Keratinocyte (primary cell): ENCODE results near the gene NOS3. TPM values are rescaled to one million over a fixed set of nuclear protein-coding genes. Genes with fewer than 3 reads are reported as not detected.

Source experiments
- DNase-seq: peaks from one replicate; pipeline ENCODE4 v3.0.0-alpha.2; 2011; ENCODE audit warnings: low read depth, missing footprints, low spot score
- FAIRE-seq: peaks from 2 replicates; lab custom pipeline; 2011; peaks lifted over from hg19 to GRCh38; lab: Jason Lieb, UNC
- H2AFZ ChIP-seq: 2 replicates; pipeline ENCODE4 v1.6.0; 2012; ENCODE audit warnings: low read length, control low read depth, inconsistent platforms; ENCODE audit not compliant: control insufficient read depth
- H3K27ac ChIP-seq: 2 replicates; pipeline ENCODE4 v1.5.1; 2011; ENCODE audit warnings: low read length; ENCODE audit not compliant: control insufficient read depth, insufficient read depth
- H3K27me3 ChIP-seq: 3 replicates; pipeline ENCODE4 v1.6.0; 2011; ENCODE audit warnings: low read length; ENCODE audit not compliant: control insufficient read depth, insufficient read depth; ENCODE audit errors: extremely low read depth
- H3K36me3 ChIP-seq, 2 experiments: 2 replicates in 1 of 2; 3 replicates in 1 of 2; pipeline ENCODE4 v1.5.1; 2011; ENCODE audit warnings: low read length in 2 of 2, mild to moderate bottlenecking in 1 of 2; ENCODE audit not compliant: control insufficient read depth in 2 of 2, insufficient read depth in 2 of 2; ENCODE audit errors: extremely low read depth in 1 of 2
- H3K4me1 ChIP-seq: 3 replicates; pipeline ENCODE4 v1.5.1; 2011; ENCODE audit warnings: low read length; ENCODE audit not compliant: control insufficient read depth, insufficient read depth; ENCODE audit errors: extremely low read depth
- H3K4me2 ChIP-seq: 3 replicates; pipeline ENCODE4 v1.6.0; 2011; ENCODE audit warnings: low read depth, low read length; ENCODE audit not compliant: control insufficient read depth, insufficient read depth; ENCODE audit errors: extremely low read depth
- H3K4me3 ChIP-seq, 3 experiments: fragments of 200-600 bp in 1 of 3; sonication (generic) in 1 of 3; 2 replicates in 2 of 3; 3 replicates in 1 of 3; pipeline ENCODE4 v1.5.1; 2011 to 2016; ENCODE audit warnings: low read length in 3 of 3, mild to moderate bottlenecking in 3 of 3, control low read depth in 2 of 3, inconsistent platforms in 1 of 3, low read depth in 1 of 3, mixed read lengths in 1 of 3, mixed run types in 1 of 3, moderate library complexity in 1 of 3; ENCODE audit not compliant: control insufficient read depth in 2 of 3, insufficient read depth in 2 of 3; ENCODE audit errors: extremely low read depth in 1 of 3
- H3K79me2 ChIP-seq: 2 replicates; pipeline ENCODE4 v1.6.0; 2012; ENCODE audit warnings: low read length; ENCODE audit not compliant: control insufficient read depth, insufficient read depth
- H3K9ac ChIP-seq: 3 replicates; pipeline ENCODE4 v1.6.0; 2011; ENCODE audit warnings: low read length; ENCODE audit not compliant: control insufficient read depth, insufficient read depth; ENCODE audit errors: extremely low read depth
- H3K9me1 ChIP-seq: 3 replicates; pipeline ENCODE4 v1.6.0; 2011; ENCODE audit warnings: low read length; ENCODE audit not compliant: control insufficient read depth, insufficient read depth; ENCODE audit errors: extremely low read depth
- H3K9me3 ChIP-seq: 2 replicates; pipeline ENCODE4 v1.5.1; 2012; ENCODE audit warnings: low read depth, low read length; ENCODE audit not compliant: control insufficient read depth
- H4K20me1 ChIP-seq: 3 replicates; pipeline ENCODE4 v1.6.0; 2011; ENCODE audit warnings: low read length; ENCODE audit not compliant: control insufficient read depth, insufficient read depth; ENCODE audit errors: extremely low read depth
- CTCF ChIP-seq, 3 experiments: IDR thresholded peaks in 1 of 3; conservative IDR thresholded peaks in 1 of 3; optimal IDR thresholded peaks in 1 of 3; 2 replicates in 2 of 3; 3 replicates in 1 of 3; pipeline versions ENCODE3 to v1.5.1; 2011; ENCODE audit warnings: low read length in 3 of 3, mild to moderate bottlenecking in 3 of 3, moderate library complexity in 2 of 3, control low read depth in 1 of 3, inconsistent platforms in 1 of 3; ENCODE audit not compliant: insufficient read depth in 2 of 3; ENCODE audit errors: extremely low read depth in 1 of 3
- EZH2 ChIP-seq: IDR thresholded peaks from one replicate; pipeline ENCODE4 v1.6.1; 2012; ENCODE audit warnings: inconsistent platforms, mild to moderate bottlenecking, low read length, moderate library complexity
- dilution Hi-C: fragments of 300-500 bp; cut with MboI; formaldehyde crosslinking; loops from one replicate; pipeline ENCODE4 v1.7.0; 2020; ENCODE audit warnings: low sequenced_read_pairs; ENCODE audit not compliant: extremely low pct_ligation_motif_present
- polyA plus RNA-seq, 5 experiments: library from polyadenylated mRNA; depleted of rRNA in 3 of 5; stranded (reverse) in 3 of 5; stranded (forward) in 1 of 5; unstranded in 1 of 5; fragments of >200 nt; gene quantifications; 1 replicate in 1 of 5; 2 replicates in 3 of 5; 3 replicates in 1 of 5; pipeline versions ENCODE4 v1.2.1 to v1.2.3, GENCODE V29; 2011 to 2012; ENCODE audit warnings: missing spikeins in 2 of 5, low read depth in 1 of 5, low replicate concordance in 1 of 5

Gene NOS3
- polyA plus RNA-seq, 1 donor (not counting 4 experiments of a cell fraction or from before 2014, with no cell fraction given): 0.77 TPM

GRCh38 chr7:151020231-151020630 is 29.4 kb downstream of the NOS3 start:
- no peaks in the 10 kb centered on the region for H3K9me3 ChIP-seq
- no peak overlapping the region for H3K27ac ChIP-seq
- H3K9ac ChIP-seq: no peak overlapping the region
- H3K4me1 ChIP-seq: no peaks in the 10 kb centered on the region
- no peak overlapping the region for H3K4me3 ChIP-seq
- no peaks in the 10 kb centered on the region for H3K36me3 ChIP-seq
- no peak for TF ChIP-seq EZH2
- TF ChIP-seq CTCF (optimal IDR thresholded peaks at IDR 0.05 in 1 of 3, IDR thresholded peaks at IDR 0.05 in 1 of 3, conservative IDR thresholded peaks at IDR 0.05 in 1 of 3; ENCODE audit: extremely low read depth in 1 of 3, insufficient read depth in 2 of 3, low read length in 3 of 3): no peak
- H3K27me3 ChIP-seq: peaks cover 37% of the 10 kb centered on the region
- H3K4me2 ChIP-seq: no peak overlapping the region
- no peaks in the 10 kb centered on the region for H3K9me1 ChIP-seq
- no peaks in the 10 kb centered on the region for H4K20me1 ChIP-seq
- FAIRE-seq: no peak
- dilution Hi-C loops: no loop called here
- H3K79me2 ChIP-seq: no peaks in the 10 kb centered on the region
- DNase-seq: no peak
- no peak overlapping the region for H2AFZ ChIP-seq

GRCh38 chr7:151023232-151023631 is 32.4 kb downstream of the NOS3 start:
- Histone ChIP-seq H3K9ac (no peak overlapping the region), H3K4me3 (no peak overlapping the region), H3K79me2 (no peaks in the 10 kb centered on the region), H2AFZ (no peak overlapping the region), H3K9me1 (no peaks in the 10 kb centered on the region), H3K9me3 (no peaks in the 10 kb centered on the region), H3K4me2 (no peak overlapping the region), H3K27me3 (peaks cover 27% of the 10 kb centered on the region), H3K4me1 (peaks cover 21% of the 10 kb centered on the region), H3K27ac (no peak overlapping the region), H3K36me3 (no peaks in the 10 kb centered on the region), H4K20me1 (no peaks in the 10 kb centered on the region)
- FAIRE-seq (no peak), DNase-seq (no peak)
- TF ChIP-seq EZH2: no peak
- TF ChIP-seq CTCF (optimal IDR thresholded peaks at IDR 0.05 in 1 of 3, IDR thresholded peaks at IDR 0.05 in 1 of 3, conservative IDR thresholded peaks at IDR 0.05 in 1 of 3; ENCODE audit: extremely low read depth in 1 of 3, insufficient read depth in 2 of 3, low read length in 3 of 3): no peak
- dilution Hi-C loops: no loop called here
